ENCODE data around the gene SOD1.
A peak's percentile ranks its signal among the peaks of the same experiment; 100 is the strongest.
"Not testable (repeated sequence)": the region's sequence is repeated elsewhere in the genome, so short reads cannot be mapped to it uniquely, and the experiment has no call there.

SOD1 gene

DNA sequence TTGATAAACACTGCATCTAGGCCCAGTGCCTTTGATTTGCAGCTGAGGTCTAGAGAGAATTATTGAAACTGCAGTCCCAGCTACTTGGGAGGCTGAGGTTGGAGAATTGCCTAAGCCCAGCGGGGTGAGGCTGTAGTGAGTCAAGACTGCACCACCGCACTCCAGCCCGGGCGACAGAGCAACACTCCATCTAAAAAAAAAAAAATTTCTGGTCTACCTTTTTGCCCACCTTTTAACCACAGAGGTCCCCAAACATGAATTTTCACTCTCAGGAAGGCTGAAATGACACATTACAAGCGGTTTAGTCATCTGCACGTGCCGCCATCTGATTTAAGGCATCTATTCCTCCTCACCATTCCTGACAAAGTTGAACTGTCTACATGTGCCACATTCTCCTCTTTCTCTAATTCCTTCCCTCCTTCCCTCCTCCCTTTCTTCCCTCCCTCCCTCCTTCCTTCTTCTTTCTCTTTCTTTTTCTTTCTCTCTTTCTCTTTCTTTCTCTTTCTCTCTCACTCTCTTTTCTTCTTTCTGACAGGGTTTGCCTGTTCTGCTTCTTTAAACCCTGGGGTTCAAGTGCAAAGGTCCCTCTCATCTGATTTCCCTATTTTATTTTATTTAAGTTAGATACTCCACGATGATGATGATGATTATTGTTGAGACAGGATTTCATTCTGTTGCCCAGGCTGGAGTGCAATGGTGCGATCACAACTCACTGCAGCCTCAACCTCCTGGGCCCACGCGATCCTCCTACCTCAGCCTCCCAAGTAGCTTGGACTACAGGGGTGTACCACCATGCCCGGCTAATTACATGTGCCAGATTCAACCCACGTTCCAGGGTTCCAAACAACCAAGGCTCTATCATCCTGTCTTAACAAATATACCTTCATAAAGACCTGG lies 3.0 kb upstream of the SOD1 start:
- DNase-seq = peak; percentile 76

GRCh38 chr21:31658053-31658452 lies 1.4 kb upstream of the SOD1 start:
- DNase-seq = no peak

DNA sequence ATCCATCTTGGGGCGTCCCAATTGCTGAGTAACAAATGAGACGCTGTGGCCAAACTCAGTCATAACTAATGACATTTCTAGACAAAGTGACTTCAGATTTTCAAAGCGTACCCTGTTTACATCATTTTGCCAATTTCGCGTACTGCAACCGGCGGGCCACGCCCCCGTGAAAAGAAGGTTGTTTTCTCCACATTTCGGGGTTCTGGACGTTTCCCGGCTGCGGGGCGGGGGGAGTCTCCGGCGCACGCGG lies 282 bp upstream of the SOD1 start:
- no peak for DNase-seq

GRCh38 chr21:31660259-31660565 lies 719 bp downstream of the SOD1 start:
- DNase-seq = no peak

DNA sequence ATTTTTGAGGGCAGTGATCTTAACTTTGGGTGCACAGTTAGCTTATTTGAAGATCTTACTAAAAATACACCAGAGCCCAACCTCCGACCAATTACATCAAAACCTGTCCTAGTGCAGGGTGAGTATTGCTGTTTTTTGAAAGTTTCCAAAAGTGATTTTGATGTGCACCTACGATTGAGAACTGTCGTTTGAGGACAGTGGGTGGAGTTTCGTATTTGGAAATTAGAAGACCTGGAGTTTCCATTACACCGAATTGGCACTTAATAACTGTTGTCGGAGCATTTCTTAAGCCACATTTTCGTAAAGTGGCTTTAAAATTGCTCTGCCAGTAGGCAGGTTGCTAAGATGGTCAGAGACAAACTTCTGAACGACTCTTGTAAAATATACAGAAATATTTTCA lies 1.1 kb downstream of the SOD1 start:
- DNase-seq = no peak

GRCh38 chr21:31663584-31664249 lies 4.2 kb downstream of the SOD1 start:
- no peak for DNase-seq

GRCh38 chr21:31665397-31665796 lies 5.9 kb downstream of the SOD1 start:
- DNase-seq = no peak

- not testable (repeated sequence) for DNase-seq
These were observed 6.4 kb downstream of the SOD1 start for GRCh38 chr21:31665869-31666268.

DNA sequence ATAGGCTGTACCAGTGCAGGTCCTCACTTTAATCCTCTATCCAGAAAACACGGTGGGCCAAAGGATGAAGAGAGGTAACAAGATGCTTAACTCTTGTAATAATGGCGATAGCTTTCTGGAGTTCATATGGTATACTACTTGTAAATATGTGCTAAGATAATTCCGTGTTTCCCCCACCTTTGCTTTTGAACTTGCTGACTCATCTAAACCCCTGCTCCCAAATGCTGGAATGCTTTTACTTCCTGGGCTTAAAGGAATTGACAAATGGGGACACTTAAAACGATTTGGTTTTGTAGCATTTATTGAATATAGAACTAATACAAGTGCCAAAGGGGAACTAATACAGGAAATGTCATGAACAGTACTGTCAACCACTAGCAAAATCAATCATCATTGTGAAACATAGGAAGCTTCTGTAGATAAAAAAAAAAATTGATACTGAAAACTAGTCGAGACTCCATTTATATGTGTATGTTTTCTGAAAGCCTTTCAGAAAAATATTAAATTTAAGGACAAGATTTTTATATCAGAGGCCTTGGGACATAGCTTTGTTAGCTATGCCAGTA lies 7.0 kb downstream of the SOD1 start:
- DNase-seq = no peak

GRCh38 chr21:31667132-31667531 lies 7.6 kb downstream of the SOD1 start:
- DNase-seq = no peak

GRCh38 chr21:31667639-31668038 lies 8.1 kb downstream of the SOD1 start:
- DNase-seq = no peak

GRCh38 chr21:31668651-31669491 lies 9.4 kb downstream of the SOD1 start:
- no peak for DNase-seq

GRCh38 chr21:31670070-31670469 lies 10.6 kb downstream of the SOD1 start:
- no peak for DNase-seq

GRCh38 chr21:31671146-31671716 lies 11.7 kb downstream of the SOD1 start:
- DNase-seq = no peak

DNA sequence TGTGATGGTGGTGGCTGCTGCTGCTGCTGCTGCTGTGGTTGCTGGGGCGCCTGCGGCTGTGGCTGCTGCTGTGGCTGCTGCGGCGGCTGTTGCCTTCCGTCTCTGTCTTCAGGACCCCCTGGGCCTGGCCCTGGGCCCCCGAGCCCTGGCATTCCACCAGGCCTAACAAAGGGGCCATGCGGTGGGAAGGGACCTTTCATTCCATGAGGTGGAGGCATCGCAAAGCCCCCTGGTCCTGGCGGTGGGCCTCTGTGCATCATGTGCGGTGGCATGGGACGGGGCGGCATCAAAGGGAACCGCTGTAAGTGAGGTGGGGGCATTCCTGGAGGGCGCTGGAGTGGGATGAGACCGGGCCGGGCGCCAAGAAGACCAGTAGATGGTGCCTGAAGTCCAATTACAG lies 12.4 kb downstream of the SOD1 start:
- DNase-seq = no peak

DNA sequence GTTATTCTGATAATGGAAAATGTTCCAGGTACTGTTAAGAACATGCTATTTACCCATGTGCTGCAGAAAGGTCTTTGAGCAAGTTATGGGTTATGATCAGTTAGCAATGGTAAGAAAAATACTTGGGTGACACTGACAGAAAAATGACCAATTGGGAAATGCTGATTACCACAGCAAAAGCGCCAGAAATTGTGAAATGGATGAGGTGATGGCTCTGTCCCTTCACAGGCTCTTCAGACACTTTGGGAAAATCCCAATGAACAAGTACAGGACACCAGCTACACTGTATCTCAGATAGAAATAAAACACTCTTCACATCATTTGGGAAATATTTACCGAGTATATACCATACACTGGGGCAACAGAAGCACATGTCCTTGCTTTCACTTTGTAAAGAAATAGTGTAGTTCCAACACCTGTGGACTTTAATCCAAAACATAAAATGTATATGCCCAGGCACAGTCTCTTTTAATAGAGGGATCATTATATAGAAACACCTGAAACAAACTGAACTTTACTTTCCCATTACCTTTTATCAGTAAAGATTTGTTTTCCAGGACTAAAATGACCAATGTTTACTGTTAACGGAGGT lies 13.9 kb downstream of the SOD1 start:
- no peak for DNase-seq

GRCh38 chr21:31675318-31675717 lies 15.8 kb downstream of the SOD1 start:
- no peak for DNase-seq

DNA sequence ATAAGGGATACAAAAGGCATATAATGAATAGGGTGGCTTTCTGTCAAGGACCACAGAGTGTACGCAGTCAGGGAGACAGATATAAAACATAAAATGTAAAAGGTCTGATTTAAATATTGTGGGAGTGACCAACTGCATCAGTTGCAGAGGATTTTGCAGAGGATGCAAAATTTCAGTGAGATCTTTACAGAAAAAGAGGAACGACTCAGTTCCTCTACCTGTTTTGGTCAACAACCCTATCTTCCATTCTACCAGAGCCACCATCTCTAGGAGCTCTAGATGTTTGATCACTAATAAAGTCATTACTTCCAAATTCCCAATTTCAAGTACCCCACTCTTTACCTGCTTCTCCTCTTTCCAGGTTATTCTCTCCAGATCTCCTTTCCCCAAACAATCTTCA lies 16.5 kb downstream of the SOD1 start:
- no peak for DNase-seq

DNA sequence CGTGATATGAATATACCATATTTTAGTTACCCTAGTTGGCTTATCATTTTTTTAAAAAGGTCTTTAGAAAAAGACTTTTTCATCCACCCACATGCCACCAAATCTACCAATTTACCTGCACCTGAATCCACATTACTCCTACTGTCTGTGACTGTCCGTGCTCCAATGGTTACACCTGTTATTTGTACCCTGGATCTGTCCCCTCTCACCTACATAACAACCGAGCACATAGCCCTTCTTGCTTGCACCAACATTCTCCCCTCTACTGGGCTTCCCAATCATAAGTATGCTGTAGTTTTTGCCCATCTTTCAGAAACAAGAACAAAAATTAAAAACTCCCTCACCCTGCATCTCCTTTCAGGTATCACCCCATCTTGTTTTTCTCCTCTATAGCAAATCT lies 17.6 kb downstream of the SOD1 start:
- no peak for DNase-seq

DNA sequence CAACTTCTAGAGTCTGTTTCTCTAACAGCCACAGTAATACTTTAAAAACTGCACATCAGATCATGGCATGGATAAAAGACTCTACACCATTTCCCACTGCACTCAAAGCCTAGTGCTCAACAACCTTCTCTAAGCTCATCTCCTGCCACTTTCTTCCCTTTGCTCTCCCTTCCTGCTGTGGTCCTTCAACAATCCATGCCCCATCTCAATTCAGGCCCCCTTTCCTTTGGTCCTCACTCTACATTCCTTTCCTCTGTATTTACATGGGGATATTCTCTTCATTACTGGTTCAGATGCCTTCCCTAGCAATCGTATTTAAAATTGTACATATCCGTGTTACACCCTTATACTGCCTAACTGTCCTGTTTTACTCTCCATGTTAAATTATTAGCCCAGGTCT lies 19.0 kb downstream of the SOD1 start:
- DNase-seq = no peak

DNA sequence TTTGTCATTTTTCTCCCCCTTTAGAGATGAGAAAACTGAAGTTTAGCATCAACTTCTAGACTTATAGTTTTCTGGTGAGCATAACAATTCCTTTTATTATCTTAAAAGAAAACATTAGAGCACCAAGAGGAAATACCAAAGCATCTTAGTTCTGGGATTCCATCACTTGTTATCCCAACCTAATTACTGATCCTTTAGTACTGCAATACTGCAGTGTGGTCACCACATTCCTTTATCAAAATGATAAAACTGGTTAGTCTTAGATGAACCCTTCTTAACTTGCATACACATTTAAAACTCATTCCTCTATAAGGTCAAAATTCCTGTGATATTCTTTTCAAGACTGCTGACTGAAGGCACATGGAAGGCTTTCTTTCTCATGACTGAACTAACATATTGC lies 23.1 kb downstream of the SOD1 start:
- DNase-seq = no peak

DNA sequence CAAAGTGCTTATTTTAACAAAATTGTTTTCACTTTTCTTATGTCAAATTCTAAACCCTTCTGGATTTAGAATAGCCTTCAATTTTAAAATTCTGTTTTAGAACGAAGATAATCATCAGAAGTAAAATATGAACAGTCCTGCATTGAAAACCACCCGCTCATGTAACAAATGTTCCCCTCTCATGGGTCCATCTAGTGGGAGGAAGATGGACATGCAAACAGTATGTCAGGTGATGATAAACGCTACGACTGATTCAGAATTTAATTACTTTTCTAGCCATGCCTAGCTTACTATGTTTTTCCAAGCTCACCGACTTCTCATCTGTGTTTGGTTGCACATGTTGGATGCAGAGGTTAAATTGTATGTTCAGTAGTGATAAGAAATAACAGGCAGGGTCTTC lies 23.5 kb downstream of the SOD1 start:
- DNase-seq = no peak

DNA sequence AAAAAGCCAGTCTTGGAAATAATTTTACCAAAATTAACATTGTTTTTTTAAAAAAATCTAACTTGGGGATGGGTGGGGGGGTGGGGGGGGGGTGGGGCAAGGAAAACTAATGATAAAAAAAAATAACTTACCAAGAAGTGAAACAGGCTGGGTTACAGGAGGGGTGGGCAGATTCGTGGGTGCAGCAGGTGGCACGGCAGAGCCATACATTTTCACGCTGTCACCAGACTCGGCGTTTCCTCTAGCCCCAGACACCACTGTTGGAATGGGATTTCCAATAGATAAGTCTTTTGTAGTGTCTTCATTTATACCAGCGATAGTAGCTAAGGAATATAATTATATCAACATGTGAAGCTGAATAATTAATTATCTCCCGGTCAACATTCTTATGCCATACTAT lies 25.4 kb downstream of the SOD1 start:
- DNase-seq = no peak
